HL-60 (cell line): ENCODE data around the gene RHBDF2.

ENCODE experiments used
- CTCF ChIP-seq: IDR thresholded peaks from one replicate; pipeline ENCODE4 v1.5.1; 2011; ENCODE audit warnings: low read length, control low read depth, inconsistent platforms; ENCODE audit not compliant: insufficient read depth
- POLR2AphosphoS5 ChIP-seq: IDR thresholded peaks from 2 replicates; pipeline ENCODE4 v1.6.1; 2012; ENCODE audit warnings: low read depth
- REST ChIP-seq: IDR thresholded peaks from 2 replicates; pipeline ENCODE4 v1.6.1; 2012; ENCODE audit warnings: low read depth; ENCODE audit not compliant: insufficient replicate concordance

DNA sequence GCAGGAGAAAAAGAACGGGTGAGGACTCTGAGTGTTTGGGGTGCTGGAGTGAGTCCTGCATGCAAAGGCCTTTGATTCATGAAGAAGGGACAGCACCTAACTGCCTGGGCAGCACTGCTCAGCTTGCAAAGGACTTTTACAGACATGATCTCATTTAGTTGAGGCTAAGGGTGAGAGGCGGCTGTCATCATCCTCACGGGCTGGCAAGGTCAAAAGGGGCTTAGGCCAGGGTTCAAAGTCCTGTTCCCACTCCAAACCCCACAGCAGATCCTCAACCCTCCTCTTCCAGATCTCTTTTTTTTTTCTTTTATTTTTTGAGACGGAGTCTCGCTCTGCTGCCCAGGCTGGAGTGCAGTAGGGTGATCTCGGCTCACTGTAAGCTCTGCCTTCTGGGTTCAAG lies 4.8 kb downstream of the RHBDF2 start:
- TF ChIP-seq REST (no peak), POLR2AphosphoS5 (no peak), CTCF (no peak)
